GM18861 (cell line): Measurements from ENCODE around the gene RFX2.
"Not testable (repeated sequence)": the region's sequence is repeated elsewhere in the genome, so short reads cannot be mapped to it uniquely, and the experiment has no call there.

Experiments used
- ATAC-seq: cut with Tn5 transposase; IDR thresholded peaks from one replicate; pipeline ENCODE4 v1.9.1; 2021; ENCODE audit not compliant: unreplicated experiment

RFX2 gene

GRCh38 chr19:5993648-5994358, 116.5 kb downstream of the RFX2 start:
- ATAC-seq: no peak

- no peak for ATAC-seq
Observed at GRCh38 chr19:5993201-5993600, 117.1 kb downstream of the RFX2 start.

GRCh38 chr19:5992756-5993155, 117.5 kb downstream of the RFX2 start:
- ATAC-seq: no peak

GRCh38 chr19:5991244-5991838, 119.0 kb downstream of the RFX2 start:
- ATAC-seq: no peak

- no peak for ATAC-seq
Observed at GRCh38 chr19:5990289-5990797, 120.0 kb downstream of the RFX2 start.

- ATAC-seq: no peak
Observed at GRCh38 chr19:5989388-5990074, 120.8 kb downstream of the RFX2 start.

- no peak for ATAC-seq
Observed at GRCh38 chr19:5988517-5989387, 121.5 kb downstream of the RFX2 start.

- no peak for ATAC-seq
Observed at GRCh38 chr19:5987077-5987818, 123.1 kb downstream of the RFX2 start.

GRCh38 chr19:5985837-5986236, 124.5 kb downstream of the RFX2 start:
- not testable (repeated sequence) for ATAC-seq

- ATAC-seq: no peak
Observed at GRCh38 chr19:5985098-5985783, 125.1 kb downstream of the RFX2 start.

- no peak for ATAC-seq
Observed at GRCh38 chr19:5984600-5984999, 125.7 kb downstream of the RFX2 start.

GRCh38 chr19:5983367-5983955, 126.8 kb downstream of the RFX2 start:
- ATAC-seq: no peak

GRCh38 chr19:5978606-5979552, 131.4 kb downstream of the RFX2 start:
- no peak for ATAC-seq

GRCh38 chr19:5977785-5978605, 132.3 kb downstream of the RFX2 start, which contains the start of gene RANBP3:
Gene RANBP3, minus strand, starts transcription at chr19:5978140. Its CDS starts 58 bp downstream, at chr19:5978082.
- peak; percentile 81 for ATAC-seq

- no peak for ATAC-seq
Observed at GRCh38 chr19:5977222-5977784, 133.0 kb downstream of the RFX2 start.

GRCh38 chr19:5976768-5977167, 133.5 kb downstream of the RFX2 start:
- no peak for ATAC-seq

- ATAC-seq: no peak
Observed at GRCh38 chr19:5975388-5975728, 134.9 kb downstream of the RFX2 start.
